Measurements from ENCODE around the gene FBXL7. TPM values are rescaled to one million over a fixed set of nuclear protein-coding genes. Genes with fewer than 3 reads are reported as not detected.
A peak's percentile ranks its signal among the peaks of the same experiment; 100 is the strongest.

Gene FBXL7
- total and polyA plus RNA-seq, 2 of the 8 experiments (the other 6 are each of a cell fraction or from before 2014, with no cell fraction given) = 17.7 to 17.8 TPM

DNA sequence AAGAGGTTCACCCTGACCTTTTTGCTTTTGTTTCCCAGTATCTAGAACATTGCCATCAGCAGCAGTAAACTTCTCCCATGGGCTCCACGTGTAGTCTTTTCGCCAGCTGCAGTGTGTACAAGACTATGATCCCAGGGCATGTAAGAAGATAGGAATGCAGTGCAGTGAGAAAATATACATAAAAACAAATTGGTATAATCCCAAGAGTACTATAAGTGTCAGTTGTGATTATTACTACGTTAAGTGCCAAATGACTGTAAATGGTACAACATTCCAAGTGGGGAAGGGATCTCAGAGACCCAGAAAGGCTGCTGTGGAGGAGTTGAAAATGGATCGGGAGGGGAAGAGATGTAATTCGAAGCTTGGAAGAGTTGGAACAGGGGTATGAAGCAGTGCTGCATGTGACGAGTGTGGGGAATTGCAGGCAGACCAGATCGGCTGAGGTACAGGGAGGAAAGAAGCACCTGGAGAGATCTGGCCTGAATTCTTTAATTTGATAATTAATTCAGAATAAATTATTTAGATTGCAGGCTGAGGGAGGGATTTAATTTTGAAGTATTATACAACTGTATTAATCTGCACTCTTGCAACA is 95.1 kb downstream of the FBXL7 start:
- no peak overlapping the region for H3K56ac ChIP-seq (replicated peaks; ENCODE audit: insufficient read length, low read depth, low read length)
- H3K4me3 ChIP-seq (ENCODE audit: extremely low read depth in 1 of 4, insufficient read depth in 2 of 4, low read depth in 3 of 4, low read length in 4 of 4) = no peak overlapping the region
- no peak overlapping the region for H4K8ac ChIP-seq (ENCODE audit: extremely low read depth, insufficient read depth, low read length)
- FAIRE-seq (no peak), DNase-seq (ENCODE audit: low read depth in 1 of 2, low spot score in 2 of 2) (no peak)
- no peak overlapping the region for H3K27ac ChIP-seq (ENCODE audit: low read depth, low read length)
- no peak overlapping the region for H2BK20ac ChIP-seq (ENCODE audit: low read length)
- no peaks in the 10 kb centered on the region for H3K27me3 ChIP-seq (replicated peaks in 1 of 4; ENCODE audit: control insufficient read depth in 3 of 4, extremely low read depth in 1 of 4, insufficient read depth in 3 of 4, low read length in 3 of 4)
- H2AK5ac ChIP-seq (ENCODE audit: low read depth, low read length) = no peak overlapping the region
- no peaks in the 10 kb centered on the region for H3K9me3 ChIP-seq (ENCODE audit: insufficient read depth in 2 of 2, low read depth in 1 of 2, low read length in 1 of 2)
- H2BK12ac ChIP-seq (ENCODE audit: low read depth, low read length) = no peak overlapping the region
- peaks cover 0 to 10% of the 10 kb centered on the region in 2 experiments; a peak in 2 of 4 replicates for H3K79me2 ChIP-seq (ENCODE audit: control insufficient read depth in 1 of 2, insufficient read depth in 2 of 2, low read length in 2 of 2)
- H4K91ac ChIP-seq (replicated peaks; ENCODE audit: insufficient read length, low read length) = no peak overlapping the region
- CTCF ChIA-PET (ENCODE audit: partially characterized antibody) = interaction anchor here (0.7 to 1.5 kb wide), 7 partner anchors 9 to 110 kb away, joined by 3 to 9 read pairs (median 4); no protein-coding TSS in a partner anchor
- H4K5ac ChIP-seq (ENCODE audit: insufficient read length, low read depth, low read length) = no peak overlapping the region
- no peaks in the 10 kb centered on the region for H3K23me2 ChIP-seq (ENCODE audit: low read depth, low read length)
- POLR2A ChIA-PET (ENCODE audit: partially characterized antibody) = interaction anchor here (0.6 kb wide), 1 partner anchor 76 kb away, joined by 3 read pairs; no protein-coding TSS in a partner anchor
- no peaks in the 10 kb centered on the region for H4K20me1 ChIP-seq (replicated peaks in 1 of 2; ENCODE audit: control insufficient read depth in 1 of 2, insufficient read depth in 2 of 2, low read length in 2 of 2)
- H3K9ac ChIP-seq (replicated peaks in 1 of 4; ENCODE audit: extremely low read depth in 1 of 4, low read depth in 3 of 4, low read length in 3 of 4) = no peak overlapping the region
- H3K36me3 ChIP-seq (ENCODE audit: control insufficient read depth in 2 of 4, insufficient read depth in 4 of 4, low read length in 3 of 4) = no peaks in the 10 kb centered on the region
- H2BK15ac ChIP-seq (ENCODE audit: low read length) = no peak overlapping the region
- H3K79me1 ChIP-seq (ENCODE audit: low read depth, low read length) = peaks cover 2% of the 10 kb centered on the region; the same call in 1 of the 2 replicates
- TF ChIP-seq CHD1 (IDR thresholded peaks at IDR 0.05; ENCODE audit: low read depth, low read length) = no peak
- TF ChIP-seq SRF (IDR thresholded peaks at IDR 0.05; ENCODE audit: low read depth, low read length) = no peak
- TF ChIP-seq RAD21 (IDR thresholded peaks at IDR 0.05 in 1 of 2, conservative IDR thresholded peaks at IDR 0.05 in 1 of 2; ENCODE audit: low read depth in 2 of 2, low read length in 2 of 2) = peak in 1 of 2 experiments; percentile 35; a peak in 1 of 4 replicates
- TF ChIP-seq FOSL1 (IDR thresholded peaks at IDR 0.05; ENCODE audit: insufficient read depth, low read depth, low read length) = no peak
- TF ChIP-seq, protein P1, sequence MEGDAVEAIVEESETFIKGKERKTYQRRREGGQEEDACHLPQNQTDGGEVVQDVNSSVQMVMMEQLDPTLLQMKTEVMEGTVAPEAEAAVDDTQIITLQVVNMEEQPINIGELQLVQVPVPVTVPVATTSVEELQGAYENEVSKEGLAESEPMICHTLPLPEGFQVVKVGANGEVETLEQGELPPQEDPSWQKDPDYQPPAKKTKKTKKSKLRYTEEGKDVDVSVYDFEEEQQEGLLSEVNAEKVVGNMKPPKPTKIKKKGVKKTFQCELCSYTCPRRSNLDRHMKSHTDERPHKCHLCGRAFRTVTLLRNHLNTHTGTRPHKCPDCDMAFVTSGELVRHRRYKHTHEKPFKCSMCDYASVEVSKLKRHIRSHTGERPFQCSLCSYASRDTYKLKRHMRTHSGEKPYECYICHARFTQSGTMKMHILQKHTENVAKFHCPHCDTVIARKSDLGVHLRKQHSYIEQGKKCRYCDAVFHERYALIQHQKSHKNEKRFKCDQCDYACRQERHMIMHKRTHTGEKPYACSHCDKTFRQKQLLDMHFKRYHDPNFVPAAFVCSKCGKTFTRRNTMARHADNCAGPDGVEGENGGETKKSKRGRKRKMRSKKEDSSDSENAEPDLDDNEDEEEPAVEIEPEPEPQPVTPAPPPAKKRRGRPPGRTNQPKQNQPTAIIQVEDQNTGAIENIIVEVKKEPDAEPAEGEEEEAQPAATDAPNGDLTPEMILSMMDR (IDR thresholded peaks at IDR 0.05; ENCODE audit: control extremely low read depth in 1 of 3, insufficient read depth in 1 of 3, low read depth in 1 of 3, low read length in 3 of 3) = peak in 2 of 3 experiments; percentile 34 to 43; a peak in 2 of 4 replicates
- TF ChIP-seq KDM5A (IDR thresholded peaks at IDR 0.05; ENCODE audit: low read length) = no peak
- TF ChIP-seq CEBPB (IDR thresholded peaks at IDR 0.05; ENCODE audit: low read depth, low read length) = no peak
- TF ChIP-seq JUND (IDR thresholded peaks at IDR 0.05; ENCODE audit: low read length) = no peak
- H2AFZ ChIP-seq (ENCODE audit: low read length) = no peak overlapping the region
- 80 to 100% methylated on average over 2 to 7 of the region's 7 CpGs for WGBS, 2 experiments (ENCODE audit: extremely low coverage in 1 of 2, insufficient coverage in 1 of 2, insufficient read length in 1 of 2, insufficient replicate concordance in 2 of 2, low coverage in 1 of 2, low lambda C conversion rate in 2 of 2, missing lambda C conversion rate in 1 of 2)
- no peak overlapping the region for H3K14ac ChIP-seq (ENCODE audit: insufficient read length)
- H3K4ac ChIP-seq (replicated peaks; ENCODE audit: insufficient read length, low read depth, low read length) = no peak overlapping the region
- H3K23ac ChIP-seq (ENCODE audit: insufficient read length) = no peak overlapping the region
- no peak overlapping the region for H3K4me2 ChIP-seq (ENCODE audit: insufficient read depth in 1 of 2, low read depth in 2 of 2, low read length in 2 of 2)
- no peak overlapping the region for H3K18ac ChIP-seq (ENCODE audit: extremely low read depth, low read length)
- H2BK120ac ChIP-seq (replicated peaks; ENCODE audit: low read depth, low read length) = no peak overlapping the region
- H2BK5ac ChIP-seq (ENCODE audit: low read depth, low read length) = no peak overlapping the region
- H3K4me1 ChIP-seq (replicated peaks in 1 of 4; ENCODE audit: control insufficient read depth in 3 of 4, insufficient read depth in 4 of 4, low read length in 3 of 4) = peaks cover 0 to 4% (median 3%) of the 10 kb centered on the region in 4 experiments; a peak in 2 of 7 replicates

All from H1 (cell line).